HG03378 (cell line): ENCODE data around the gene VASH2.
"Not testable (repeated sequence)": the region's sequence is repeated elsewhere in the genome, so short reads cannot be mapped to it uniquely, and the experiment has no call there.

Experiments
- ATAC-seq: cut with Tn5 transposase; IDR thresholded peaks from one replicate; pipeline ENCODE4 v1.9.1; 2021; ENCODE audit warnings: mild to moderate bottlenecking, moderate library complexity; ENCODE audit not compliant: unreplicated experiment

The VASH2 gene

GRCh38 chr1:212977781-212978645, 27.7 kb downstream of the VASH2 start:
- ATAC-seq = no peak

GRCh38 chr1:212979340-212980122, 29.2 kb downstream of the VASH2 start:
- ATAC-seq = peak; percentile 84

- no peak for ATAC-seq
Measured at GRCh38 chr1:212980123-212980785, 29.9 kb downstream of the VASH2 start.

GRCh38 chr1:212981025-212981495, 30.7 kb downstream of the VASH2 start:
- no peak for ATAC-seq

- ATAC-seq = peak; percentile 45
Measured at GRCh38 chr1:212981571-212982328, 31.4 kb downstream of the VASH2 start.

GRCh38 chr1:212982430-212983152, 32.2 kb downstream of the VASH2 start:
- no peak for ATAC-seq

GRCh38 chr1:212983482-212983881, 33.1 kb downstream of the VASH2 start:
- no peak for ATAC-seq

GRCh38 chr1:212984522-212985291, 34.4 kb downstream of the VASH2 start:
- no peak for ATAC-seq

- ATAC-seq = no peak
Measured at GRCh38 chr1:212986551-212986950, 36.2 kb downstream of the VASH2 start.

- no peak for ATAC-seq
Measured at GRCh38 chr1:212987702-212988322, 37.5 kb downstream of the VASH2 start.

GRCh38 chr1:212990276-212990675, 39.9 kb downstream of the VASH2 start:
- no peak for ATAC-seq

- ATAC-seq = not testable (repeated sequence)
Measured at GRCh38 chr1:212993960-212994359, 43.6 kb downstream of the VASH2 start.

- ATAC-seq = no peak
Measured at GRCh38 chr1:212994926-212995325, 44.6 kb downstream of the VASH2 start.

GRCh38 chr1:213003256-213003655, 52.9 kb downstream of the VASH2 start:
- ATAC-seq = peak; percentile 81

- ATAC-seq = peak; percentile 76
Measured at GRCh38 chr1:213008564-213008963, 58.2 kb downstream of the VASH2 start.

- no peak for ATAC-seq
Measured at GRCh38 chr1:213014642-213015041, 64.3 kb downstream of the VASH2 start.

GRCh38 chr1:213015099-213016050, 65.0 kb downstream of the VASH2 start, which contains the start of gene ANGEL2:
TSS of gene ANGEL2 (minus strand) at chr1:213015867. CDS start at chr1:213015671, 196 bp downstream.
- peak; percentile 92 for ATAC-seq
